Measurements from ENCODE around the gene PTGER4.

- no peak for TF ChIP-seq GABPA (IDR thresholded peaks at IDR 0.05; ENCODE audit: low read depth)
- TF ChIP-seq JUND (IDR thresholded peaks at IDR 0.05): no peak
- TF ChIP-seq, protein P1, sequence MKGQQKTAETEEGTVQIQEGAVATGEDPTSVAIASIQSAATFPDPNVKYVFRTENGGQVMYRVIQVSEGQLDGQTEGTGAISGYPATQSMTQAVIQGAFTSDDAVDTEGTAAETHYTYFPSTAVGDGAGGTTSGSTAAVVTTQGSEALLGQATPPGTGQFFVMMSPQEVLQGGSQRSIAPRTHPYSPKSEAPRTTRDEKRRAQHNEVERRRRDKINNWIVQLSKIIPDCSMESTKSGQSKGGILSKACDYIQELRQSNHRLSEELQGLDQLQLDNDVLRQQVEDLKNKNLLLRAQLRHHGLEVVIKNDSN (IDR thresholded peaks at IDR 0.05; ENCODE audit: borderline replicate concordance, low read depth): no peak
- TF ChIP-seq RAD21 (IDR thresholded peaks at IDR 0.05; ENCODE audit: low read length): no peak
- TF ChIP-seq, protein P2, sequence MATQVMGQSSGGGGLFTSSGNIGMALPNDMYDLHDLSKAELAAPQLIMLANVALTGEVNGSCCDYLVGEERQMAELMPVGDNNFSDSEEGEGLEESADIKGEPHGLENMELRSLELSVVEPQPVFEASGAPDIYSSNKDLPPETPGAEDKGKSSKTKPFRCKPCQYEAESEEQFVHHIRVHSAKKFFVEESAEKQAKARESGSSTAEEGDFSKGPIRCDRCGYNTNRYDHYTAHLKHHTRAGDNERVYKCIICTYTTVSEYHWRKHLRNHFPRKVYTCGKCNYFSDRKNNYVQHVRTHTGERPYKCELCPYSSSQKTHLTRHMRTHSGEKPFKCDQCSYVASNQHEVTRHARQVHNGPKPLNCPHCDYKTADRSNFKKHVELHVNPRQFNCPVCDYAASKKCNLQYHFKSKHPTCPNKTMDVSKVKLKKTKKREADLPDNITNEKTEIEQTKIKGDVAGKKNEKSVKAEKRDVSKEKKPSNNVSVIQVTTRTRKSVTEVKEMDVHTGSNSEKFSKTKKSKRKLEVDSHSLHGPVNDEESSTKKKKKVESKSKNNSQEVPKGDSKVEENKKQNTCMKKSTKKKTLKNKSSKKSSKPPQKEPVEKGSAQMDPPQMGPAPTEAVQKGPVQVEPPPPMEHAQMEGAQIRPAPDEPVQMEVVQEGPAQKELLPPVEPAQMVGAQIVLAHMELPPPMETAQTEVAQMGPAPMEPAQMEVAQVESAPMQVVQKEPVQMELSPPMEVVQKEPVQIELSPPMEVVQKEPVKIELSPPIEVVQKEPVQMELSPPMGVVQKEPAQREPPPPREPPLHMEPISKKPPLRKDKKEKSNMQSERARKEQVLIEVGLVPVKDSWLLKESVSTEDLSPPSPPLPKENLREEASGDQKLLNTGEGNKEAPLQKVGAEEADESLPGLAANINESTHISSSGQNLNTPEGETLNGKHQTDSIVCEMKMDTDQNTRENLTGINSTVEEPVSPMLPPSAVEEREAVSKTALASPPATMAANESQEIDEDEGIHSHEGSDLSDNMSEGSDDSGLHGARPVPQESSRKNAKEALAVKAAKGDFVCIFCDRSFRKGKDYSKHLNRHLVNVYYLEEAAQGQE (IDR thresholded peaks at IDR 0.05; ENCODE audit: low read depth, low read length): no peak
- TF ChIP-seq, protein P3, sequence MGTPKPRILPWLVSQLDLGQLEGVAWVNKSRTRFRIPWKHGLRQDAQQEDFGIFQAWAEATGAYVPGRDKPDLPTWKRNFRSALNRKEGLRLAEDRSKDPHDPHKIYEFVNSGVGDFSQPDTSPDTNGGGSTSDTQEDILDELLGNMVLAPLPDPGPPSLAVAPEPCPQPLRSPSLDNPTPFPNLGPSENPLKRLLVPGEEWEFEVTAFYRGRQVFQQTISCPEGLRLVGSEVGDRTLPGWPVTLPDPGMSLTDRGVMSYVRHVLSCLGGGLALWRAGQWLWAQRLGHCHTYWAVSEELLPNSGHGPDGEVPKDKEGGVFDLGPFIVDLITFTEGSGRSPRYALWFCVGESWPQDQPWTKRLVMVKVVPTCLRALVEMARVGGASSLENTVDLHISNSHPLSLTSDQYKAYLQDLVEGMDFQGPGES (IDR thresholded peaks at IDR 0.05; ENCODE audit: low read depth, low read length): no peak
- TF ChIP-seq, protein P4, sequence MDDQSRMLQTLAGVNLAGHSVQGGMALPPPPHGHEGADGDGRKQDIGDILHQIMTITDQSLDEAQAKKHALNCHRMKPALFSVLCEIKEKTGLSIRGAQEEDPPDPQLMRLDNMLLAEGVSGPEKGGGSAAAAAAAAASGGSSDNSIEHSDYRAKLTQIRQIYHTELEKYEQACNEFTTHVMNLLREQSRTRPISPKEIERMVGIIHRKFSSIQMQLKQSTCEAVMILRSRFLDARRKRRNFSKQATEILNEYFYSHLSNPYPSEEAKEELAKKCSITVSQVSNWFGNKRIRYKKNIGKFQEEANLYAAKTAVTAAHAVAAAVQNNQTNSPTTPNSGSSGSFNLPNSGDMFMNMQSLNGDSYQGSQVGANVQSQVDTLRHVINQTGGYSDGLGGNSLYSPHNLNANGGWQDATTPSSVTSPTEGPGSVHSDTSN (IDR thresholded peaks at IDR 0.05): no peak
- TF ChIP-seq ZBTB33 (IDR thresholded peaks at IDR 0.05; ENCODE audit: borderline replicate concordance, low read depth): no peak
- TF ChIP-seq TEAD4 (IDR thresholded peaks at IDR 0.05; ENCODE audit: borderline replicate concordance, insufficient read depth): no peak
- TF ChIP-seq CTCF (IDR thresholded peaks at IDR 0.05): no peak
- no peak for TF ChIP-seq NFIC (IDR thresholded peaks at IDR 0.05; ENCODE audit: borderline replicate concordance)
- no peak for TF ChIP-seq SIN3A (IDR thresholded peaks at IDR 0.05; ENCODE audit: borderline replicate concordance, low read depth, low read length)
- TF ChIP-seq POLR2AphosphoS5 (IDR thresholded peaks at IDR 0.05; ENCODE audit: low read depth, low read length): no peak
Measured at GRCh38 chr5:40733434-40733833, 53.7 kb downstream of the PTGER4 start.

Measured in SK-N-SH (cell line).